Left cardiac atrium (tissue), 4 donors: ENCODE measurements around the gene EPHA7. TPM values are rescaled to one million over a fixed set of nuclear protein-coding genes. Genes with fewer than 3 reads are reported as not detected.

Source experiments
- ATAC-seq, 2 donors: fragments of 200-7000 bp; cut with Tn5 transposase; one replicate each; pipeline ENCODE4 v1.9.1; 2020; ENCODE audit warnings: mild to moderate bottlenecking in 2 of 2, moderate library complexity in 2 of 2
- DNase-seq: peaks from one replicate; pipeline ENCODE4 v3.0.0-alpha.2; 2020
- intact Hi-C, 2 donors: fragments of 100-400 bp; cut with DNase I; formaldehyde crosslinking; loops; one replicate each; pipeline versions ENCODE4 v1.14.1 to v1.15.1; 2022 to 2023
- long read RNA-seq: library from polyadenylated mRNA; unstranded; transcript quantifications from one replicate; pipeline ENCODE4 v2.0.0, GENCODE V29; 2021
- total RNA-seq, 2 donors: library from RNA; stranded (reverse); fragmentation: NEBNext Ultra II Directional; extraction: Animal tissue kit (Norgen Biotek cat#: 25700); gene quantifications; one replicate each; pipeline ENCODE4 v1.2.1, GENCODE V29; 2021
- donor health status: DM: no; HTN: yes; CAD: no.
- donor health status: DM: no; HTN: yes; CAD: no; lungs with severe emphysema.
- donor health status: DM: yes; HTN: yes; CAD: no.
- donor health status: Dilated cardiomyopathy.

Gene EPHA7
- 1 to 10 TPM; 6.7 to 9.8 TPM for total RNA-seq
- long read RNA-seq, full-length matches to known transcripts: 3 of 16 reads
- long read RNA-seq, partial matches to known transcripts: 1 of 16 reads
- long read RNA-seq, other reads (novel, unspliced or antisense): 12 of 16 reads

DNA sequence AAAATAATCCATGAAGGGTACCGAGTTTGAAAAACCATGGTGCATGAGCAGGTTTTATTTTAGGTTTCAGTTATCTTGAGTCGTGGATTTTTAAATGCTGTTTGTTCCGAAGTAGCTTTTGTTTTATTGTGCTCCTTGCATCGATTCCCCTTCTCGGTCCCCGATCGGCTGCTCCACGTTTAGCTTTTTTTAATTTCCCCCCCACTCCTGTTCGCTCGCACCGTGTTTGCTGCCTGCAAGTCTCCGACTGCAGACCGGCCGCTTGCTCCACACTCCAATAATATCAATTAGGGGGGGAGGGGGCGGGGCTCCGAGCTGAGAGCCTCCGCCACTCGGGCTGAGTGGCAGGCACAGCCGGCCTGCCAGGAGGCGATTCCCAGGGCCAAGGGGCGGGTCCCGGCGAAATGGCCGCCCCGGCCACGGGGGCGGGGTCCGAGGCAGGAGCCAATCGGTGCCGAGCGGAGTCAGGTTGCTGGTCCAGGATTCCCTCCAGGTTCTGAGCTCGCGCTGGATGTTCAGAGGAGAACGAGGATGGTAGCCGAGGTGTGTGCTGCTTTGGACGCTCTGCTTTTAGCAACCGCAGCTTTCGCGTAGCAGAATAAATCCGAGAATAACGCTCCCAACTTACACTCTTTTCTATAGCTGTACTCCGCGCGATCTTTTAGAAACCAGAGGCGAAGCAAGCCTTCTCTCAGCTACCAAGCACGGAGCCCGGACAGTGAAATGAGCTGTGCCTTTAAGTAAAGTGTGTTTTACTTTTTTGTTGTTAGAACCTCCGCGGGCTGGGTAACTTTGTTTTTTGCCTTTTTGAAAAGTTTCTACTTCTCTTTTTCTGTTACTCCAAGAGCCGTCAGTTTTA lies at the start of gene EPHA7:
TSS of gene EPHA7 (minus strand) at position 256 of the 859 bp plus-strand sequence. CDS start at position 38, 218 bp downstream.
- DNase-seq (peak; percentile 91), ATAC-seq (peak; percentile 94 to 97)
- intact Hi-C loops: loop anchor here in 1 of 2 donors (5.0 to 10.0 kb wide), 2 partner anchors 385 to 607 kb away; no protein-coding TSS in a partner anchor

DNA sequence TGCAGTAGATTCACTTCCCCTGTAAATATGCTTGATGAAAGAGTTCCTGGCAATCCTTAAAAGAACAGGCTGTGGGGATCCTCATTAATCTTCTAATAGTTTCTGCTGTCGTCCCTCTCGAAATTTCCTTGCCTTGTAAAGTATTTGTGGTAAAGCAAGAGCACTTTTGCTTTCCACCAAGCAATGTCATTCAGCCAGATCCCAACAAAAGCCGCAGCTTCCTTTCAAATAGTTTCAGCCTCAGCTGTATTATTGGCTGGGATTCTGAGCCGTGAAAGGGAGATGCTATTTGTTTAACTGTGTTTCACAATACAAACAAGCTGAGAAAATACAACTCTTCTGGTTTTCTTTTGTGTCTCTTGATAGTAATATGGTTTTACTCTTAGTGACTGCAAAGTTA lies 48.9 kb upstream of the EPHA7 start:
- DNase-seq (no peak), ATAC-seq (no peak)
- intact Hi-C loops: no loop called here

DNA sequence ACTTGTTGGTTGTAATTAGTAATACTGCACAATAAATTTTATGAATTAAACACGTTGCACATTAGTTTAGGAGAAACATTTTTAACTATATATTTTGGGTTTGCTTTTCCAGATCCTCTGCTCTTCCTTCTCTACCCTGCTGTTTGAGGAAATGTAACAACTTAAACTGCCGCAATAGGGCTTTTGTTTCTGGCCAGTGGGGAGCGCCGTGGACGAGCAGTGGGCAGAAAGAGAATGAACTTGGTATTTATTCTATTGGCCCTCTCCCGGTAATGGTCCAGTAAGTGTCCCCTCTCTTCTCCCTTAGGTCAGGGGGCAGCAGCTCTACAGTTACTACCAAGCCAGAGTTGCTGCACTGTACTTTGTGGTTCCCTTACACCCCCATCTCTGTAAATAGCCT lies 35.2 kb upstream of the EPHA7 start:
- ATAC-seq (no peak), DNase-seq (no peak)
- intact Hi-C loops: no loop called here

DNA sequence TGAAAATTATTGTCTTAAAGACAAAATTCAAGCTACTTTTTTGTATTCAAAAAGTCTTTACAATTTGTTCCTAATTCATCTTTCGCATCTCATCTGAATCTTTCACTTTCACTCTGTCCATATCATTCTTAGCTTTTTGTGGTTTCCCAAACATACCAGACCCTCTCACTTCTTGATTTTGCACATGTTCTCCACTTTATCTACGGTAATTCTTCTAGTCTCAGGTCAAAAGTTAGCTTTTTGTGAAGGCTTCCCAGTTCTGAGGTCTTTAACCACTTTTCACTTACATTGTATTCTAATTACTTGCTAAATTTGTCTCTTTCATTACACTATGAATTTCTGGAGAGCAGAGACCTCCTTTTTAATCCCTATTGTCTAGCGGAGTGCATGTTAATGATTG lies 34.6 kb upstream of the EPHA7 start:
- ATAC-seq: no peak
- DNase-seq: no peak
- intact Hi-C loops: no loop called here

DNA sequence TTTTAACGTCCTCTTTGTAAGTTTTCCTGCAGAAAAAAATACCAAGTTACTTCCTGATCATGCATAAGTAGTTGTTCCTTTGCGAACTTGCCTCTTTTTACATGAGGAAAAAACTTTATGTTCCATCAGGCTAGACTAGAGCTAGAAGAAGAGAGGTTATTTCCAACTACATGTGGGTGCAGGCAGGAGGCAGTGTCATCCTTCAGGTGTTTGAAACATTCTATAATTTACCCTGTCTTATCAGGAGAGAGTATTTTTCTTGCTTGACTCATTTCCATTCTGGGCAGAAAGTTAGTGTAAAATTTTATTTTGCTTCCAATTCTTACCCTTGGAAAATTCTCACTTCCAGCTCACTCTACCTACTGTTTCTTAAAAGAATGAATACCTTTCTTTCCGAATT lies 28.5 kb upstream of the EPHA7 start:
- intact Hi-C loops: no loop called here
- ATAC-seq (no peak), DNase-seq (no peak)

DNA sequence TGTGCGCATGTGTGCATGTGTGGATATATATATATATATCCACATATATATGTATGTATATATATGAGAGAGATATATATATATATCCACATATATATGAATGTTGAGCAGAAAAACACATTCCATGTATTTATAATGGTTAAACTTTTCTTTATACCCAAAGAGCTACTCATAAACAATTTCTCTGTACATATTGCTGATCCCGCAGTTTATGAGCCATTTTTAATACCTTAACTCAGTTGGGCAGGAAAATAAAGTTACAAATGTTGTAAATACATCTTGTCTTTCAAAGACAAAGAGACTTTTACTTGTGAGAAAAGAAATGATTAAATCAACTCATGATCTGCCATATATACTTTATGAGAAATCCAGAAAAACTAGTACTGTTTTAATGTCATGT lies 18.1 kb upstream of the EPHA7 start:
- intact Hi-C loops: no loop called here
- DNase-seq (no peak), ATAC-seq (no peak)

DNA sequence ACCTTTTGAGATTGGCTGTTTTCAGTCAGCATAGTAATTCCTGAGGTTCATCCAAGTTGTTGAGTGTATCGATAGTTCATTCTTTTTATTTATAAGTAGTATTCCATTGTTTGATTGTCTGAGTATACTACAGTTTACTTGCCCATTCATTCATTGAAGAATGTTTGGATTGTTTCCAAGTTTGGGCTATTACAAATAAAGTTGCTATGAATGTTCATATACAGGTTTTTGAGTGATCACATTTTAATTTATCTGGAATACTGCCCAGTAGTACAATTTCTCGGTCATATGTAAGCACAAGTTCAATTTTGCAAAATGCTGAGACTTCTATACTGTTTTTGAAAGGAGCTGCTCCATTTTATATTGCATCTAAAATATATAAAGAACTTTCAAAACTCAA lies 14.2 kb upstream of the EPHA7 start:
- no peak for ATAC-seq
- no peak for DNase-seq
- intact Hi-C loops: no loop called here

DNA sequence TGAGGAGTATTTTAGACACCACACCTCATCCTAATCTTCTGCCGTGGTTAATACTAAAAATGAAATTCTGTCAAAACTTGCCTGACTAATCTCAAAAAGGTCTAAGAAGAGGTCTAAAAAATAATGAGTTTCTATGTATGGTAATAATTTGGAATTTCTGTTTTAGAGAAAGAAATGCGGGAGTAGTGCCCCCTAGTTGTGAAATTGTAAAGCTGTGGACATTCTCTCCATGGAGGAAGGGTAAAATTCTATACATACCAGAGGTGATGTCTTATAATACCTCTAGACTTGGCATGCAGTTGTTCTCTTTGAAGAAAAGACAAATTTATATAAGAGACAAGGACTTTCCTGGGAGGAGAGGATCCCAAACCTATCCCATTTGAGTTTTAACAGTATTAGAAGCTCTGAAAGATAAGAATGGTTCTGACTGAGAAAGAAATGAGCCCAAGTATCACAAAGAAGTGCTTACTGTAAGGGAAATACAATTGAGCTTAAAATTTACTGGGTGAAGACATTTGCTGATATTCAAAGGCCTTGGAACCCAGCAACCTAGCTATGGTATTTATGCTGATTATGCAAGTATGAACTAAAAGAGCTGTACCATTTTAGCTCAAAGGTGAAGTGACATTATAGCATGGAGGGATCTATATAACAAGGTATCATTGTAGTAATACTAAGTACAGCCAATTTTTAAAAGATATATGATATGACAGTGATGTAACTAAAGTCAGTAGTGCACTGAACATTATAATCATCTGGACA lies 5.1 kb upstream of the EPHA7 start:
- ATAC-seq: no peak
- DNase-seq: no peak
- intact Hi-C loops: loop anchor here in 1 of 2 donors (5.0 to 10.0 kb wide), 2 partner anchors 390 to 612 kb away; no protein-coding TSS in a partner anchor

DNA sequence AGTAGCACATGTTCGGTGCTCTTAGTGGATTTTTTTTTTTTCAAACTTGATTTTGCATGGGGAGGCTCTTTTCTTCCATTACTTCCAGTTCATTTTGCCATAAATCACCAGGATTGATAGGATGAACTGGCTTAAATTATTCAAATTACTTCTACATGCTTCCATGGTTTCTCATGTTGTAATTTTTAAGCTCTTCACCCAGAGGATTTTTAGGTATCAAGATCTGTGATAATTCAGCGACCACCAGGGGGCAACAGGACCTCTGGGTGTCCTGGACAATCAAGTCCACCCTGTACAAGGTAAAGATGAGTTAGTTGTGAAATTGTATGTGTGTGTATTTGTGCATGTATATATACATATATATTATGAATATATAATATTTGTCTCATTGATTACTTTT lies 4.2 kb upstream of the EPHA7 start:
- intact Hi-C loops: loop anchor here in 1 of 2 donors (5.0 to 10.0 kb wide), 2 partner anchors 389 to 611 kb away; no protein-coding TSS in a partner anchor
- DNase-seq (peak; percentile 35), ATAC-seq (no peak)

DNA sequence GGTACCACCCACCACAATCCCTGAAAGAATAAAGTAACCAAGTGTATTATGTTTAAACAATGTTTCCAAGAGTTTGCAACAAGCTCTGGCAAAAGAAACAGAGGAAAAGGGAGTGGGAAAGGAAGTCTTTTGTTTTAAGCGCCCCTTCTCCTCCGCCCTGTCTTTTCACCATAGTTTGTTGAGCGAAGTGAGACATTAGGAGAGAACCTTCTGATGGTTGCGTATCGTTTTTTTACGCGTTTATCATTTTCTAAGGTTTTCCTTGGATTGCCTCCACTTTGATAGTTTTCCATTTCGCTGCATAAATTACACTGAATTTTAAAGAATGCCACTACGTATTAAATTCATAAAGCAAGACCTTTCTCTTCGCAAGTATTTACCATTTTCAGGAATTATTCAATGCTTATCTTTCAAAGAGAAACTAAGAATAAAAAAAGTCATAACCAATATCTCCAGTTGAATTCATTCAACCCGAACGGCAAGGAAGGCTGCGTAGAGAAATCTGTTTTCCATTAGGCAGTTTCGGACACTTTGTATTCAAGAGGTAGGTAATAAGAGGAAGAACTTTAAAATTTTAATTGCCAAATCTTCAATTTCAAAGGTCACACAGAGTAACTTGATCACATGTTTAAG lies 920 bp upstream of the EPHA7 start:
- ATAC-seq (no peak), DNase-seq (no peak)
- intact Hi-C loops: loop anchor here in 1 of 2 donors (5.0 to 10.0 kb wide), 2 partner anchors 385 to 608 kb away; no protein-coding TSS in a partner anchor

DNA sequence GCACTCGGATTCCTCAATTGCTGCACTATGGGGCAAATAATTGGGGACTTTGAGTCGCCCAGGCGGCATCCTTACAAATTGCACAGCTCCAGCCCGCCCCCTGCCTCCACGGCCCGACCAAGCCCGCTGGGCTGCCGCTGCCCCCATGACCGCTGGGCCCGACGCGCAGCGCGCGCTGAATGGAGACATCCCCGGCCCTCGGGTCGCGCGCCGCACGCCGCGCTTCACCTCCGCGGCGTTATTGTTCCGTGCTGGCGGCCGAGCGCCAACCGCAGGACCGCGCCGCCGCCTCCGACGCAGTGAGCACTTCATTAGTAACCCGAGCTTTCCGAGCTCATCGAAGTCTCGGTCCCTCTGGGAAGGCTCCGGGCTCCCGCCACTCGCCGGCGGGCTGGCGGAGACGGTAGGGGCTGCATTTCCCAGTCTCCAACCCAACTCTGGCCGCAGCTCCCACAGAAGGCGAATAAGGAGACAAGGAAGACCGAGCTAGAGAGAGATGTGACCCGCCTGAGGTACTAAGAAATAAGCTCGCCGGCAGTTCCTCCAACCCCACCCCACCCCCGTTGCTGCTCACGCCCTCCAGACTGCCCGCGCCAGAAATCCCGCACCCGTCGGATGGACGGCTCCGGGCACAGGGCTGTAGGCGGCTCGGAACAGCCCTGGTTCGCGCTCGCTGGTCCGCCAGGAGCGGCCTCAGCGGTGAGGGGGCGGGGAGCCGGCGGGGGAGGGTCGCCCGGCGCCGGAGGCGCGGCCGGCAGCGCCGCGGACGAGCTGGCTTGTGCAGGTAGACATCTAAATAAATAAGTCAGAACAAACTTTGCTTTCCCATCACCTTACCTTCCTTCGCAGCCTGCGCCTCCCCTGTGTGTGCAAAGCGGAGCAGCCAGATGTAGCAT lies 703 bp downstream of the EPHA7 start:
- intact Hi-C loops: no loop called here
- DNase-seq (peak; percentile 27), ATAC-seq (peak; percentile 31 to 56)

DNA sequence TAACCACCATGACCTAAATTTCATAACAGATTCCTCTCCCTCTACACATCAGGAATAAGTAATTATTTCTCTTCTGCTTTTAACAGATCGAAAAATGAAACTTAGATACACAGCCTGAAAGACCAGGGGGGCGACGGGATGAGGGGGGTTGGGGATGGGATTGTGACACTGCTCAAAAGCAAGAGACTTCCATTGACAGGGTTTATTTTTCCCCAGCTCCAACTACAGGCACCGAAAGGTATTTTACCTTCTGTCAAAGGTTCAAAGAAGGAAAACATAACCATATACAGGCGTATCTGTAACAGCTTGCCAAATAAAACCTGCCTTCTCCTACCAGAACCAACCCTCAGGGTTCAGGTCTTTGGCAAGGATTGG lies 1.3 kb downstream of the EPHA7 start:
- intact Hi-C loops: no loop called here
- DNase-seq (no peak), ATAC-seq (no peak)

DNA sequence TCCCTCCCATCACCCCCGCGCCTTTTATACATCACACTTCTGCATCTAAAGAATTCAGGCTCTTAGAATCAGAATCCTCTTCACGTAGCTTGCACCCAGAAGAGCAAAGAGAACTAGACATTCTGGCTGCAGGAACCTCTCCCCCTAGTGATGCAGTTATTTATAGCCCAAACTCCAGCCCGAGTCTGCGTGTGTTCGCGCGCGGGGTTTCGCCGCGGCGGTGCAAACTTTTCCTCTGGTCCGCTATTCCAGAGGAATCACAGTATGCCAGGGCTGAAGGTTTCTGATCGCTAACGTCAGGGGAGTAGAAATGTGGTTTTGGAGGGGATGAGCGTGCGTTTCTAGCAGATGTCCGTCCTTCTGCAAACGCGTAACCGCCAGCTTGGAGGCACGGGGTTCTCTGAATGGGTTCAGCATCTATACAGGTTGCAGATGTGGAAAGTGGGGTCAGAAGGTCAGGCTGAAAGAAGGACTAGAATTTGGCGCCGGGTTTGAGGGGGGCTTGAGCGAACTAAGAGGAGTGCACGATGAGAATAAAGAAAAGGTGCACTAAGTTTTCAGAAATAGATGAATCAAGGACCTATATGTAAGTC lies 1.8 kb downstream of the EPHA7 start:
- intact Hi-C loops: no loop called here
- ATAC-seq: peak; percentile 5 to 14
- DNase-seq: no peak

DNA sequence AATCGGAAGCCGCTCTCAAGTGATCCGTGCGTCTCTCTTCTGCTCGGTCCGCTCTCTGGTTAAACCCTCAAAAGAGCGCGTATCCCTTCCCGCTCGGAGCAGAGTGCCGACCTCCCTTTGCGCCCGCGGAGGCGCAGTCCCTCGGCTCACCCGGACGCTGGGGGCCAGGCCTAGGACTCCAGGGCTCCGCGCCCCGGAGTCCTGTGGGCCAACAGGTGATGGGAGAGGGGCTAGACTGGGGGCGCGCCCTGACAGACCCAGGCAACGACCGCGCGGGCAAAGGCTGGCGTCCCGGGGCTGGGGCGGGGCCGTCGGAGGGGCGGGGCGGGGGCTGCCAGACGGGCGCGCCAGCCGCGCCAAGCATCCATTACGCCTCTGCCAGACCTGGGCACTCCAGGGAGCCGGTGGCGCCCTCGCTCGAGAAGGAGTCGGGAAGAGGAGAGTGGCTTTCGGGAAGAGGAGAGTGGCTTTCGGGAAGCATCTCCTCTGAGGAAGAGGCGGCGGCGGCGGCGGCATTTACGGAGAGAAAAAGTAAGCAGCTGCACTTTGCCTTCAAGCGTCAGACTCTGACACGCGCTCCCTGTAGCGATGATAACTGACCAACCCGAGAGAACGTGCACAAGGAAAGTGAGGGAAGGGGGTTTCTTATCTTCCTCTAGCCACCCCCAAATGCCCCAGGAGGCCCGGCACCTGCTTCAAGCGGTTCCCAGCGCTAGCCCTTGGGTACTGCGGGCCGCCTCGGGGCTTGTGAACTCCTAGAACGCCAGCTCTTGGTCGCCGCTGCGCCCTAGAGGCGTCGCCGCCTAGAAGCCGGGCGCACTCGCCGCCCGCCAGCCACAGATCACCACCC lies 2.6 kb downstream of the EPHA7 start:
- DNase-seq: peak; percentile 41
- intact Hi-C loops: no loop called here
- peak; percentile 43 to 58 for ATAC-seq

DNA sequence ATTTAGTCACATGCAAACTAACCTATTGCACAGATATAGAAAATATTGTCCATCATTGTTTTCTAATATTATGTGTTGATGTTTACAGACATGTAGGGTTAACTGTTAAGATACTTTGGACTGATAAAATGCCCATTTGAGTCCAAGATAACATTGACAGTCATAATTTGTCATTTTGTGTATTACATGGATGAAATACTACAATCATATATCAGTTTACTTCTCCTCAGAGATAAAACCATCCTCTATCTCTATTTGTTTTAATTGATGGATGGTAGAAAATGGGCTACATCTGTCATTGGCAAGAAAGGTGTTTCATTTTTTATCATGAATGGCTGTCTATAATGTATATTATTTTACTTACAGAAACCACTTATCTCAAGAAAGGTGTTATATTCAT lies 6.2 kb downstream of the EPHA7 start:
- DNase-seq (no peak), ATAC-seq (no peak)
- intact Hi-C loops: no loop called here

DNA sequence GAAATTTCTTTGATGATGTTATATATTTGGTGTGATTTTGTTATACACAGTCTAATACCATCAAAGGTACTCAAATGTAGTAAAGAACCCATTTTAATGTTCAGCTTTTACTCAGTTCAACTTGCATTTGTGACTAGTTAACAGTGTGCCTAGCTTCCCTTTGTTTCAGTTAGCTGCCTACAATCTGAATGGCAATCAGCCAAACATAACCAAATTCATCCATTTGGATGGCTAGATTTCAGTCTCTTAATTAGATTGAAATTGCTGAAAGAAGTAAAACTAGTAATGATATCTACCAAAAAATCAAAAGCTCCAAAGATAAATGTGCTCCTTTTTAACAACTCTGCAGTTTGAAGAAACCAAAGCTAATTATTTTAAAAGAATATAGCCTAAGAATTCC lies 6.9 kb downstream of the EPHA7 start:
- no peak for ATAC-seq
- intact Hi-C loops: no loop called here
- no peak for DNase-seq

DNA sequence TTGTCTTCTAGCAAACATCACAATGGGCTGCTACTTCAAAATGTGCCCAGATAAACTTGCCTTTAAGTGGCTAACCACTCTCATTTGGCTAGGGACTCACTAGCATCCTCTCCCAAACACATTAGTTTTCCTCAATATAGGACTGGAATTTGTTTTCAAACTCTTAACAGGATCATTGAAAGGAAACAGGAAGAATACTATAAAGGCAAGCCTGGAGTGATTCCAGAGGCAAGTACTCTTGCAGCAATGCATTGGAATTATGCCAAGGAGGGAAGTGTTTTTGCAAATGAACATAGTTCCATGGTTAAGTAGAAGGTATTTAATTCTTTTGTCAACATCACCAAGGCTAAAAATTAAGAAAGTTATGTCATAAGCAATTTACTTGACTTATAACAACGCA lies 12.2 kb downstream of the EPHA7 start:
- intact Hi-C loops: no loop called here
- ATAC-seq: no peak

More for the DNA sequence above, 12.2 kb downstream of the EPHA7 start:
- no peak for DNase-seq
